Measurements from ENCODE around the gene SLC39A13.

Gene SLC39A13

GRCh38 chr11:47449541-47449940, 41.2 kb downstream of the SLC39A13 start:
- no peak for FAIRE-seq
- no peak for DNase-seq (ENCODE audit: insufficient read length, low spot score)

GRCh38 chr11:47451436-47451835, 43.0 kb downstream of the SLC39A13 start:
- DNase-seq (ENCODE audit: insufficient read length, low spot score) (no peak), FAIRE-seq (no peak)

GRCh38 chr11:47451990-47452389, 43.6 kb downstream of the SLC39A13 start:
- FAIRE-seq: no peak

DNA sequence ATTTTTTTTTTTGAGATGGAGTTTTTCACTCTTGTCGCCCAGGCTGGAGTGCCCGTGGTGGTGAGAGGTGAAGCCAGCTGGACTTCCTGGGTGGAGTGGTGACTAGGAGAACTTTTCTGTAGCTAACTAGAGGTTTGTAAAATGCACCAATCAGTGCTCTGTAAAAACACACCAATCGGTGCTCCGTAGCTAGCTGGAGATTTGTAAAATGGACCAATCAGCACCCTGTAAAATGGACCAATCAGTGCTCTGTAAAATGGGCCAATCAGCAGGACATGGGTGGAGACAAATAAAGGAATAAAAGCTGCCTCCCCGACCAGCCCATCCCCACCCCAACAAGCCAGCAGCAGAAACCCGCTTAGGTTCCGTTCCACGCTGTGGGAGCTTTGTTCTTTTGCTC, 45.0 kb downstream of the SLC39A13 start:
- no peak for FAIRE-seq
- DNase-seq (ENCODE audit: insufficient read length, low spot score): no peak

More at GRCh38 chr11:47451990-47452389, 43.6 kb downstream of the SLC39A13 start:
- no peak for DNase-seq (ENCODE audit: insufficient read length, low spot score)

- FAIRE-seq: peak; percentile 9
These were observed 45.9 kb downstream of the SLC39A13 start for GRCh38 chr11:47454258-47454671.

DNA sequence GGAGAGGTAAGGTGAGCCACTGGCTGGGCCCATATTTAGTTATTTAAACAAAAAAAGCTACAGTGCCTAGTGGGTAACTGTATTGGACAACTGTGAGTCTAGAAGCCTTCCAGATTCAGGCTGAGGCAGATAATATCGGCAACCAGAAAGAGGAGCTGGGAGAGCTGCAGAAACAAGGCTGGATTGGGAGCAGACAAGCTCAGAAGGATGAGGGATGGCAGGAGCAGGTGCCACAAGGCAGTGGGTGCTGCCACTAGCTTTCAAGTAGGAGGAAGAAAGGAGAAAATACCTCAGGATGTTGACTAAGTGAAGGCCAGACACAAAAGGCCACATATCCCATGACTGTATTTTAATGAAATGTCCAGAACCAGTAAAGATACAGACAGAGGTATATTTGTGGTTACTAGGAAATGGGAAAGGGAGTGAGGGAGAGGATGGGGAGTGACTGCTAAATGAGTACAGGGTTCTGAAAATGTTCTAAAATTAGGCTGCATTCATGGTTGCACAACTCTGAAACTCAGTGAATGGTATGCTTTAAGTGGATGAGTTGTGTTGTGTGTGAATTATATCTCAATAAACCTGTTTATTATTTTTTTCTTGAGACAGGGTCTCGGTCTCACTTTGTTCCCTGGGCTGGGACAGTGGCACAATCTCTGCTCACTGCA, 52.3 kb downstream of the SLC39A13 start:
- FAIRE-seq: no peak
- DNase-seq (ENCODE audit: insufficient read length, low spot score): no peak

More at GRCh38 chr11:47454258-47454671, 45.9 kb downstream of the SLC39A13 start:
- peak; percentile 87 for DNase-seq (ENCODE audit: insufficient read length, low spot score)

DNA sequence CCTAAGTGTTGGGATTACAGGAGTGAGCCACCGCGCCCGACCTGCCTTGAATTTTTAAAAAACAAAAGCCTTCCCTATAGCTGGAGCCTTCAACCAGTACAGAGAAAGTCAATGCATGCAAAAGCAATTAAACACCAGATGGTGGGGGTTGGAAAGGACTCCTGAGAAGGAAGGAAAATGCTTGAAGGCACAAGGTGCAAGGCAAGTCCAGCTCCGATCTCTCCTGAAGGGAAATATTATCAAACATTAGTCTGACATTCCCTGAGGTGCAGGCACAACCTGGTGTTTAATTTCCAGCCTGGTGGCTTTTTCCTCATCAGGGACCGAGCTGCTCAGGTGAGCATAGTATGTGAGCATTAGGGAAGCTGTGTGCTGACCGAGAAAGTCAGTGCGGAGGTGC, 53.5 kb downstream of the SLC39A13 start:
- DNase-seq (ENCODE audit: insufficient read length, low spot score) (no peak), FAIRE-seq (no peak)

DNA sequence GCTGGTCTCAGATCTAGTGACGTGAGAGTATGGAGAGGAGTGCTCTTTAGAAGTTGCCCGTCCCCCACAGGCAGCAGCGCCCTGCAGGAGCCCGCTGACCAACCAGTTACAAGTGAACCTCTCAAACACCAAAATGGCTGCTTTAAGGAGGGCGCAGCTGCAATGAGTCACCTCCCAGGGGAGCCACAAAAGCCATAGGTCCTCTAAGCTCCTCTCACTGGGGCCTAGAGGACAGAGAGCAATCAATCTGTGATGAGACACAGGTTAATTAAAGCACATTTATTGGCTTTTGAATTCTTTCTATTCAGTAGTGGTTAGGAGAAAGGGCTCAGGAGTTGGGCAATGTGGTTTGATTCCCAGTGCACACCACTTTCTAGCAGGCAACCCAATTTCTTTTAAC, 56.1 kb downstream of the SLC39A13 start:
- no peak for DNase-seq (ENCODE audit: insufficient read length, low spot score)
- no peak for FAIRE-seq
